Tongue (tissue), 2 donors: ENCODE results near the gene MED15. TPM values are rescaled to one million over a fixed set of nuclear protein-coding genes. Genes with fewer than 3 reads are reported as not detected.
A peak's percentile ranks its signal among the peaks of the same experiment; 100 is the strongest.
"Not testable (repeated sequence)": the region's sequence is repeated elsewhere in the genome, so short reads cannot be mapped to it uniquely, and the experiment has no call there.

Source experiments
- DNase-seq: peaks from one replicate; pipeline ENCODE4 v3.0.0-alpha.2; 2015
- total RNA-seq: library from RNA; depleted of rRNA; stranded (reverse); fragments of >200 nt; gene quantifications from one replicate; pipeline ENCODE4 v1.2.3, GENCODE V29; 2014

Gene MED15
- total RNA-seq, 1 donor from 2014 or later, result 38.5 TPM

GRCh38 chr22:20606041-20606783 lies 98.8 kb downstream of the MED15 start:
- DNase-seq, result peak; percentile 78

- DNase-seq, result no peak
These were observed 99.3 kb downstream of the MED15 start for GRCh38 chr22:20606784-20607128.

GRCh38 chr22:20607157-20607907 lies 99.9 kb downstream of the MED15 start:
- DNase-seq, result no peak

- DNase-seq, result no peak
These were observed 102.9 kb downstream of the MED15 start for GRCh38 chr22:20610243-20610686.

GRCh38 chr22:20610757-20611156 lies 103.3 kb downstream of the MED15 start:
- DNase-seq, result no peak

- DNase-seq, result no peak
These were observed 104.0 kb downstream of the MED15 start for GRCh38 chr22:20611418-20611817.

GRCh38 chr22:20613301-20613700 lies 105.9 kb downstream of the MED15 start:
- no peak for DNase-seq

GRCh38 chr22:20615021-20615420 lies 107.6 kb downstream of the MED15 start:
- DNase-seq, result peak; percentile 17

- no peak for DNase-seq
These were observed 108.4 kb downstream of the MED15 start for GRCh38 chr22:20615533-20616450.

GRCh38 chr22:20616451-20617043 lies 109.1 kb downstream of the MED15 start:
- no peak for DNase-seq

- no peak for DNase-seq
These were observed 111.1 kb downstream of the MED15 start for GRCh38 chr22:20618488-20618887.

- DNase-seq, result no peak
These were observed 111.9 kb downstream of the MED15 start for GRCh38 chr22:20619045-20619892.

GRCh38 chr22:20619893-20620194 lies 112.4 kb downstream of the MED15 start:
- DNase-seq, result not testable (repeated sequence)

- no peak for DNase-seq
These were observed 113.8 kb downstream of the MED15 start for GRCh38 chr22:20621162-20621561.

- DNase-seq, result no peak
These were observed 115.4 kb downstream of the MED15 start for GRCh38 chr22:20622650-20623339.

- DNase-seq, result no peak
These were observed 116.8 kb downstream of the MED15 start for GRCh38 chr22:20624161-20624616.

GRCh38 chr22:20625270-20625669 lies 117.9 kb downstream of the MED15 start:
- no peak for DNase-seq

GRCh38 chr22:20626811-20627210 lies 119.4 kb downstream of the MED15 start:
- no peak for DNase-seq

GRCh38 chr22:20627432-20627831 lies 120.0 kb downstream of the MED15 start:
- no peak for DNase-seq

GRCh38 chr22:20628081-20628939 lies 120.9 kb downstream of the MED15 start:
- no peak for DNase-seq
